Heart right ventricle (tissue), 16 donors: Measurements from ENCODE around the gene SGIP1. TPM values are rescaled to one million over a fixed set of nuclear protein-coding genes. Genes with fewer than 3 reads are reported as not detected.

Source experiments
- ATAC-seq, 8 donors: fragments of 200-7000 bp; cut with Tn5 transposase; one replicate each; pipeline ENCODE4 v1.9.1; 2020; ENCODE audit warnings: mild to moderate bottlenecking in 8 of 8, moderate library complexity in 8 of 8, moderate number of reproducible peaks in 1 of 8
- DNase-seq, 2 donors: peaks; one replicate each; pipeline ENCODE4 v3.0.0-alpha.2; 2020
- H3K27ac ChIP-seq, 10 donors: fragments of 200-600 bp; sonication (generic) in 2 of 10; one replicate each; pipeline versions ENCODE4 v1.5.0 to v1.8.0; 2020 to 2022; ENCODE audit warnings: mild to moderate bottlenecking in 3 of 10
- H3K27me3 ChIP-seq, 7 donors: fragments of 200-600 bp; one replicate each; pipeline ENCODE4 v1.8.0; 2021 to 2022; ENCODE audit warnings: mild to moderate bottlenecking in 2 of 7
- H3K36me3 ChIP-seq, 9 donors: fragments of 200-600 bp; sonication (generic) in 1 of 9; one replicate each; pipeline versions ENCODE4 v1.5.0 to v1.8.0; 2020 to 2022; ENCODE audit warnings: mild to moderate bottlenecking in 2 of 9
- H3K4me1 ChIP-seq, 9 donors: fragments of 200-600 bp; sonication (generic) in 1 of 9; one replicate each; pipeline versions ENCODE4 v1.5.0 to v1.8.0; 2020 to 2022; ENCODE audit warnings: mild to moderate bottlenecking in 4 of 9
- H3K4me3 ChIP-seq, 10 donors: fragments of 200-600 bp; sonication (generic) in 2 of 10; one replicate each; pipeline versions ENCODE4 v1.5.0 to v1.8.0; 2020 to 2022; ENCODE audit warnings: mild to moderate bottlenecking in 7 of 10, moderate library complexity in 2 of 10
- H3K9me3 ChIP-seq, 11 donors: fragments of 200-600 bp in 10 of 11; sonication (generic) in 2 of 11; one replicate each; pipeline versions ENCODE4 v1.5.0 to v1.8.0; 2013 to 2022; ENCODE audit warnings: mild to moderate bottlenecking in 2 of 11, control low read depth in 1 of 11, moderate library complexity in 1 of 11
- CTCF ChIP-seq, 9 donors: fragments of 200-600 bp; sonication (generic) in 2 of 9; IDR thresholded peaks; one replicate each; pipeline versions ENCODE4 v1.5.0 to v1.8.0; 2021 to 2022; ENCODE audit warnings: antibody characterized with exemption in 9 of 9, mild to moderate bottlenecking in 5 of 9, moderate library complexity in 1 of 9
- WGBS, 2 donors: extraction: QIAGEN DNeasy Blood & Tissue Kit; methylation state at CpG; one replicate each; pipeline ENCODE4 v1.1.7; 2013; ENCODE audit warnings: inconsistent platforms in 1 of 2; 5-methylcytosine and 5-hydroxymethylcytosine counted together
- intact Hi-C, 10 donors: fragments of 100-400 bp; cut with DNase I; formaldehyde crosslinking; loops; one replicate each; pipeline versions ENCODE4 v1.11.1 to v1.14.2; 2022
- polyA plus RNA-seq, 2 donors: library from polyadenylated mRNA; stranded (reverse); fragments of 200-250 nt; gene quantifications; one replicate each; pipeline ENCODE4 v1.2.3, GENCODE V29; 2013
- total RNA-seq, 10 donors: library from RNA; stranded (reverse); fragmentation: NEBNext Ultra II Directional in 3 of 10; extraction: Animal tissue kit (Norgen Biotek cat#: 25700) in 3 of 10; gene quantifications; one replicate each; pipeline versions ENCODE4 v1.2.1 to v1.2.4, GENCODE V29; 2021 to 2023
- donor health status: Arrhythmogenic right ventricular cardiomyopathy.
- donor health status: ischemic (EF 13 %, LVEDD 7.1; RV severe dilation, severe dysfunction).
- donor health status: healthy with polysubstance abuse.
- donor health status: DM: no; HTN: yes; CAD: no.
- donor health status: DM: no; HTN: no; CAD: no.
- donor health status: ischemic (EF 25% LVEDD 6.9; RV normal size, moderate dysfunction).
- donor health status: ischemic (EF 25% LVEDD 5.7; RV mildly dilated, moderate dysfunction).
- donor health status: healthy.
- donor health status: DM: yes; HTN: yes; CAD: no.
- donor health status: Ischemic cardiomyopathy.
- donor health status: ischemic (EF 35%, LVEDD 5.7; RV mildly dilated, moderate dysfunction).
- donor health status: nonischemic (EF 11% LVEDD 7.7; RV severe dilation, severe dysfunction).
- donor health status: DM: yes; HTN: yes; CAD: no.
- donor health status: PGD.
- donor health status: ischemic (EF 29% LVEDD 5.4; RV normal size, mild dysfunction).
- donor health status: nonischemic (EF 23%, LVEDD 6.1; RV moderate dilation, normal function).

Gene SGIP1
- total and polyA plus RNA-seq, 12 donors, result 1.6 to 19.6 (median 4.9) TPM

GRCh38 chr1:66750577-66750976 is 216.6 kb downstream of the SGIP1 start:
- H3K27ac ChIP-seq, result no peak overlapping the region

GRCh38 chr1:66751160-66751559 is 217.2 kb downstream of the SGIP1 start:
- Histone ChIP-seq H3K27me3 (peaks cover 0 to 19% (median 6%) of the 10 kb centered on the region in 7 donors), H3K27ac (peak overlapping the region in 9 of 10 donors; percentile 72 to 89 (median 84)), H3K4me1 (peaks cover 3 to 29% (median 19%) of the 10 kb centered on the region in 9 donors), H3K4me3 (no peak overlapping the region), H3K36me3 (no peaks in the 10 kb centered on the region), H3K9me3 (no peaks in the 10 kb centered on the region)
- no peak for TF ChIP-seq CTCF (IDR thresholded peaks at IDR 0.05)
- 82 to 88% methylated on average over 4 of the region's 4 CpGs for WGBS, 2 donors
- intact Hi-C loops, result loop anchor here in 3 of 10 donors (10.0 kb wide), 3 partner anchors 174 to 496 kb away; partner anchors contain the start of genes DNAI4 (in 1 of the 3), MIER1 (in 1 of the 3) and SLC35D1 (in 1 of the 3)
- DNase-seq (no peak), ATAC-seq (no peak)

More at GRCh38 chr1:66750577-66750976, 216.6 kb downstream of the SGIP1 start:
- Histone ChIP-seq H3K4me1 (peaks cover 3 to 29% (median 19%) of the 10 kb centered on the region in 9 donors), H3K27me3 (peaks cover 0 to 19% (median 6%) of the 10 kb centered on the region in 7 donors), H3K4me3 (no peak overlapping the region), H3K9me3 (no peaks in the 10 kb centered on the region), H3K36me3 (no peaks in the 10 kb centered on the region)
- TF ChIP-seq CTCF (IDR thresholded peaks at IDR 0.05), result no peak
- 83% methylated on average over 3 of the region's 3 CpGs for WGBS, 2 donors
- ATAC-seq, result no peak
- no peak for DNase-seq
- intact Hi-C loops, result loop anchor here in 3 of 10 donors (10.0 kb wide), 3 partner anchors 174 to 496 kb away; partner anchors contain the start of genes DNAI4 (in 1 of the 3), MIER1 (in 1 of the 3) and SLC35D1 (in 1 of the 3)

- H3K27me3 ChIP-seq, result peaks cover 0 to 19% (median 6%) of the 10 kb centered on the region in 7 donors
- peak in 7 of 9 donors; percentile 1 to 58 (median 38) for TF ChIP-seq CTCF (IDR thresholded peaks at IDR 0.05)
- DNase-seq, result peak; percentile 70 to 74
- WGBS, 2 donors, result 5 to 7% methylated on average over 35 of the region's 35 CpGs
- intact Hi-C loops, result loop anchor here in 3 of 10 donors (10.0 kb wide), 3 partner anchors 173 to 497 kb away; partner anchors contain the start of genes DNAI4 (in 1 of the 3), MIER1 (in 1 of the 3) and SLC35D1 (in 1 of the 3)
- H3K27ac ChIP-seq, result peak within 1 kb of the TSS; percentile 41 to 89 (median 81)
- peaks cover 3 to 33% (median 20%) of the 10 kb centered on the region in 9 donors for H3K4me1 ChIP-seq
- no peaks in the 10 kb centered on the region for H3K36me3 ChIP-seq
- H3K9me3 ChIP-seq, result no peaks in the 10 kb centered on the region
- peak; percentile 92 to 97 (median 96) for ATAC-seq
- peak within 1 kb of the TSS; percentile 33 to 64 (median 58) for H3K4me3 ChIP-seq
Measured at GRCh38 chr1:66752000-66752592, 218.1 kb downstream of the SGIP1 start, which contains the start of gene DYNLT5. DYNLT5 (plus strand) TSS chr1:66752459; CDS start chr1:66754659, 2,200 bp downstream.

GRCh38 chr1:66752671-66753371 is 218.9 kb downstream of the SGIP1 start:
- peak overlapping the region; percentile 41 to 89 (median 81) for H3K27ac ChIP-seq
- 33 to 34% methylated on average over 18 of the region's 18 CpGs for WGBS, 2 donors
- peak; percentile 6 to 61 (median 44) for ATAC-seq

More at GRCh38 chr1:66752671-66753371, 218.9 kb downstream of the SGIP1 start:
- intact Hi-C loops, result loop anchor here in 3 of 10 donors (10.0 kb wide), 3 partner anchors 172 to 498 kb away; partner anchors contain the start of genes DNAI4 (in 1 of the 3), MIER1 (in 1 of the 3) and SLC35D1 (in 1 of the 3)
- H3K4me1 ChIP-seq, result peaks cover 6 to 41% (median 27%) of the 10 kb centered on the region in 9 donors
- no peaks in the 10 kb centered on the region for H3K9me3 ChIP-seq
- H3K36me3 ChIP-seq, result no peaks in the 10 kb centered on the region
- H3K27me3 ChIP-seq, result peaks cover 0 to 19% (median 6%) of the 10 kb centered on the region in 7 donors
- TF ChIP-seq CTCF (IDR thresholded peaks at IDR 0.05), result no peak
- H3K4me3 ChIP-seq, result peak overlapping the region; percentile 33 to 64 (median 58)
- DNase-seq, result peak in 1 of 2 donors; percentile 14
